Embryonic facial prominence (tissue), 1 donor: Measurements from ENCODE around the gene MTF1.

Experiments used
- DNase-seq: peaks from one replicate; pipeline ENCODE4 v3.0.0-alpha.2; 2016; ENCODE audit errors: extremely low spot score

Gene MTF1

DNA sequence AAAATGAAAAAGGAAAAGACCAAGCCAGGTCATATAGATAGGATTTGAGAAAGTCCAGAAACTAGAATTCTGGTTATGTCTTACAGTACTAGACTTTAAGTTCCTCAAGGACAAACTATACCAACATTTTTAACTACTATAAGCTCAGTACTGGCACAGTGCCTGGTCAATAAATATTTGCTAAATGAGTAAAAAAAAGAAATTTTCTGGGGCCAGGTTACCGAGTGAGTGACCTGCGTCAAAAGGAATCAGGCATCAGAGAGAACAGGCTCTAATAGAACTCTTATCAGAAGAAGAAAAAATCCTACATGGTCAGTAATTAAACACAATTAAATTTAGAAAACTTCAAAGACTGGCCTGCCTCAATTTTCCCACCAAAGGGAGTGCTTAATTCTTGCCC, 27.6 kb downstream of the MTF1 start:
- no peak for DNase-seq

DNA sequence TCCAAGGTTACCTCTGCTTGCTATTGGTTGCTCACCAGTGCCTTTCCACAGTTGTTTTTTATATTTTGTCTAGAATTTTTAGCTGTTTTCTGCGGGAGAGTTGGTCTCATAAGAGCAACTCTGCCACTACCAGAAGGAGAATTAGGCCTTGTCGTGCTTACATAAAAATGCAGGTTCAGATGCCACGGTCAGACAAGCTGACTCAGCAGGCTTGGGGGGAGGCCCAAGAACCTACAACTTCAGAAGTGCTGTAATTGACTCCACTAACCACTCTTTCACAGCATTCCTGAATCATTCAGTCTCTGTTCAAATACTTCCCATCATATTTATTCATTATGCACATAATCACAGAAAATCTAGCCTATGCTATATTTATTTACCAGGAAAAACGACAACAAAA, 28.3 kb downstream of the MTF1 start:
- no peak for DNase-seq

DNA sequence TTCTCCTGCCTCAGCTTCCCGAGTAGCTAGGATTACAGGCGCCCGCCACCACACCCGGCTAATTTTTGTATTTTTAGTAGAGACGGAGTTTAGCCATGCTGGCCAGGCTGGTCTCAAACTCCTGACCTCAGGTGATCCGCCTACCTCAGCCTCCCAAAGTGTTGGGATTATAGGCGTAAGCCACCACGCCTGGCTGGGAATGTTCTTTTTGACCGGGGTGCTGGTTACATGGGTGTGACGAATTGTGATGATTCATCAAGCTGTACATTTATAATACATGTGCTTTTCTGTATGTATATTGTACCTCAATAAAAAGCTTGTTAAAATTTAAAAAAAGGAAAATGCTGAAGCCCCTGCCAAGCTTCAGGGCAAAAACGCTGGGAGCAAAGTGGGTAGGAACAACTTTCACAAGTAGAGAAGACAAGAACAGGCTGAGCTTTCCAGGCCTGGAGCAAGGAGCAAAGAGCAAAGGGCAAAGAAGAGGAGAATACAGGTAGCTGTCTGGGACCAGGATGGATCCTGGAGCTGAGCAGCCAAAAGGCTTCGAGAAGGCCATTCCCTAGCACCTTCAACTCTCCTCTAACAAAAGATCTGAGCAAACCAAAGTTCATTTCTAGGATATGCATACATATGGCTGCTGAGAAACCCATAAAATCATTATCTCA, 30.9 kb downstream of the MTF1 start:
- no peak for DNase-seq

DNA sequence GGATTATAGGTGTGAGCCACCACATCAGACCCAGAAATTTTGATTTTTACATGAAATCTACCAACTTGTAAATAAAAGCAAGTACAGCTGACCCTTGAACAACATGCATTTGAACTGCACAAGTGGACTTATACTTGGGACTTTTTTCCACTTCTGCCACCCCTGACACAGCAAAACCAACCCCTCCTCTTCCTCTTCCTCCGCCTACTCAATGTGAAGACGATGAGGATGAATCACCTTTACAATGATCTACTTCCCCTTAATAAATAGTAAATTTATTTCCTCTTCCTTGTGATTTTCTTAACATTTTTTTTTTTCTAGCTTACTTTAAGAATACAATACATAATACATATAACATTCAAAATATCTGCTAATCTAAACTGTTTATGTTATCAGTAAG, 33.9 kb downstream of the MTF1 start:
- DNase-seq, result no peak

DNA sequence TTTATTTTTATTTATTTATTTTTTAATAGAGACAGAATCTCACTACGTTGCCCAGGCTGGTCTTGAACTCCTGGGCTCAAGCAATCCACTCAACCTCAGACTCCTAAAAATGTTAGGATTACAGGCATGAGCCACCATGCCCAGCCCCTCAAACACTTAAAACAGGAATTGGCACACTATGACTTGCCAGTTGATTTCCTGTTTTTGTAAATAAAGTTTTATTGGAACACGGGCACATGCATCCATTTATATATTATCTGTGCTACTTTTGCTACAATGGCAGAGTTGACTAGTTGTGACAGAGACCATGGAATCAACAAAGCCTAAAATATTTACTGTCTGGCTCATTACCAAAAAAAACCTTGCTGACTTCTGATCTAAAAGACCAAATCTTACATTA, 35.4 kb downstream of the MTF1 start:
- DNase-seq, result no peak

DNA sequence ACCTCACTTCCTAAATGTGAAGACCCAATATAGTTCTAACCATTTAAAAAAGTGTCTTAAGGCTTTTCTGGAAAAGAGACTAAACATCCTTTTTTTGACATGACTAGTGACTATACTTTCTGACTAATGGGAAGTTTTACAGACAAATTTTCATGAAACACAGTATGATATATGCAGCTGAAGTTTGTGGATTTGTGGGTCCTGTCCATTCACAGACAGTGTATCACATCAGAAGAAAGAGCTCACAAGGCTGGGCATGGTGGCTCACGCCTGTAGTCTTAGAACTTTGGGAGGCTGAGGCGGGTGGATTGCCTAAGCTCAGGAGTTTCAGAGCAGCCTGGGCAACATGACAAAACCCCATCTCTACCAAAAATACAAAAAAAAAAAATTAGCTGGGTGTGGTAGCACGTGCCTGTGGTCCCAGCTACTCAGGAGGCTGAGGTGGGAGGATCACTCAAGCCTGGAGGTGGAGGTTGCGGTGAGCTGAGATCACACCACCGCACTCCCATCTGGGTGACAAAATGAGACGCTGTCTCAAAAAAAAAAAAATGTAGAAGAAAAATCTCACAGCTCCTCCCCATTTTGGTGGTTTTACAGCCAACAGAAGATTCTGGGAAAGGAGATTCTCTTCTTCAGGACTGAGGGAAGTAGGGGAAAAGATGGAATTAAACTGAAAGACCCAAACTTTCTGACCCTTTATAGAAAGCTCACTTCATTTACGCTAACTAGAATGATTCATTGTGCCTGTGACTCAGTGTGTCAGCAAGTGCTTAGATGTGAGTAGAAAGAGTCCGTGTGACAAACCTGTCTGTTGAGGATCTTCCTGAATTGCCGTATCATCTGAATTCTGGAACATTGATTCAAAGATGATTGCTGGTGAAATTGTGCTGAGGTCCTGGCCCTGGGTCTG, 36.2 kb downstream of the MTF1 start:
- DNase-seq, result no peak

DNA sequence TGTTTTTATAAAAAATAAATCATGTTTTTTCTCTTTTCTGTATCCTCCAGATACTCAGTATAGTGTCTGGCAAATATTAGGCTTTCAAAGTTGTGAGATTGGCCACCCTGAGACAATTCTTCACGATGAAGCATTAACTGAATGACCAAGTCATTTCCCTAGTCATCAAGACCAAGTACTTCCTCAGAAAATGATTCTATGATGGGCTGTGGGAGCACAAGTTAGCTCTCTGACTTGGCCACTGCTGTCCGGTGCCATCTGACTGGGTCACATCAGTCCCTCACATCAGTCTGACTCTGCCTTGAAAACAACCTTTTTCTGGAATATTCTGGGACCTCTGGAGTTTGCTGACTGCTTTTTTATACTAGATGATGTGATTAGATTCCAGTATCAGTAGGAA, 37.9 kb downstream of the MTF1 start:
- DNase-seq, result no peak

DNA sequence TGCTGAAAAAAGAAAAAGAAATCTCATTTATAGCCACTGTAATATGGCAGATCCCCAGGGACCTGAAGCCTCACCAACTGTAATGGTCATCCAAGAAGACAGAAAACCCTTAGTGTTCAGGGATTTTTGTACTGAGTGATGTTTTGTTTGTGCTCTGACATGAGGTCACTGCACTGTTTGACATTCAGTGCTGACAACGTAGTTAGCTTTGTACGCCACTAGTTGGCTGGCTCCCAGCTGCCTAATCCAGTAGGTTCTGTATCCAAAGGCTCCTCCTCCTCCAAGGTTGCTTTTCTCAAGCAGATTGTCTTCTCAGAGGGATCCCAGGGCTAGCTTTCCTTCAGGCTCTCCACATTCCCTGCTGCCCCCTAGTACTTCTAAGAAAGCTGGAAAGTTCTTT, 41.9 kb downstream of the MTF1 start:
- DNase-seq, result no peak

DNA sequence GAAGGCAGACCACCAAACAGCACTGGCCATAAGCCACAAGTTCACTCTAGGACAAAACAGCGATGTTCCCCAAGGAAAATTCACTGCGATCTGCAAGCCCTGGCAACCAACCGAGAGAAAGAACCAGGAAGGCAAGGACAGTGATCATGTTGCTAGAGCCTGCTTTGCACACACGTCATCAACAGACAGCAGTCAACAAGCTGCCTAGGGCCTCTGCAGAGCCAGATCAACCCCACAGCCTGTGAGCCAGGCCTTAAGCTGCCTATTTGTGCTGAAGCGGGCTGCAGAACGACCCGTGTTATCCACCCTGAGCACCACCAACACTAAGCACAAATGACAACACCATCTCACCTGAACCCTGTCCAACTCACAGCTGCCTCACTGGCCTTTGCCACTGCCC, 45.1 kb downstream of the MTF1 start:
- DNase-seq, result no peak

DNA sequence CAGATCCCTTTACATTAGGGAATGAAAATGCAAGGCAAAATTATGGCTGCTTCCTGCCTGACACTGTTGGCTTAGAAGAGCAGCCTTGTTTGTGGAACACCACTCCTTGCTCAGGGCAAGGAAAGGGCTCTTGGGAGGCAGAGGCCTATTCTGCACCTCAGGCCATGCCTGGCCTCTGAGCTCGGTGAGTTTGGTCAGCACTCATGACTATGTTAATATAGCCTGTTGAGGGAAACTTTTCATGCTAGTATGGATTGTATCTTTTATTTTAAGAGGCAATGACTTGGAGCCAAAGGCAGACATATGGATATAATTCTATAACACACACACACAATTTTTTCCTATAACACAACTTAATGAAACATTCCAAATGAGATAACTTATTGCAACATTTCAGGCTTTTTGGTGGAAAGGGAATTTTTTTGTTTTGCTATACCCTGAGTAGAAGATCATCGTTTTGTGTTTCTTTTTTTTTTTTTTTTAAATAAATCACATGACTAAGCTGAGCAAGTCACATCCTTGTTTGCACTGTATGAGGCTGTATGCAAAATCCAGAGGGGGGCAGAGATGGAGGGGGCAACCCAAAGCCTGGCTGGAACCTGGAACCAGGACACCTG, 45.8 kb downstream of the MTF1 start:
- DNase-seq, result no peak

DNA sequence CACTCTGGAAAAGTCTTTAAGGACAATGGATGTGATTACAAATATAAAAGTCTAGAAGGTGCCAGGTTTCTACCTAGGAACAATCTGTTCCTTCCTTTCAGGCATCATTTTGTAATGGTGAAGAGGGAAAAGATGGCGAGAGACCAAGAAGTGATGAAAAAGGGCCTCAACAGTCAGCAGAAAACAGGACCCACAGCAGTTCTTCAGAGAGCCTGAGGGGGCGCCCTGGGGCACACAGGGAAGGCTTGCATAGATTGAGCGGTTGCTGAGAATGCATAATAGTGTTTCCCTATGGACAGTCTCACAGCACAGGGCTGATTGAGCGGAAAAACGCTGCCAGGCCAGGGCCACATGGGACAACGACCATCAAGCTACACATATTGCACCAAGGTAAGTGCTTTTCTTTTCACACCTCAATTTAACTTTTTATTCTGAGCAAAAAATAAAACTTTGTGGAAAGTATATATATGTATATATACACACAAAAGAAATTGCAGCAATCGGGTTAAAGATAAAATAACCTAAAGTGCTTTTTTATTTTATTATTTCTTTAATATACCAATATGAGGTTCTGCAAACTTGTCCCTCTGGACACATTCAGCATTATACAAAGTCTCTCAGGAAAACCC, 48.3 kb downstream of the MTF1 start:
- no peak for DNase-seq

DNA sequence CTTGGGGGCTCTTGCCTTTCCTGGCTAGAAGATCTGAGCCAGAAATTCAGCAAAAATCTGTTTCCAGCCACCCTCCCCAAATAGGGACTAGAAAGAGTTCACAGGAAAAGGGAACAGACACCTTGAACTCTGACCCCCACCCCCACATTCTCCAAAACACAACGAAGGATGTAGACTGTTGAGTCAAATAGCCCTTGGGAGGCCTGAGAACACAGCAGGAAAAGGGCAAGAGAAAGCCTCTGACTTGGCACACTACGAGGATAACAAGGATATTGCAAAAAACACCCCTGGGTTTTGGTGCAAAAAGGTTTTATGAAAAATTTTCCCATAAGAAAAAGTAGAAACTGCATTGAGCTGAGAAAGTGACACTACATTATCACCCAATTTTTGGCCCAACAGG, 49.5 kb downstream of the MTF1 start:
- DNase-seq, result no peak

DNA sequence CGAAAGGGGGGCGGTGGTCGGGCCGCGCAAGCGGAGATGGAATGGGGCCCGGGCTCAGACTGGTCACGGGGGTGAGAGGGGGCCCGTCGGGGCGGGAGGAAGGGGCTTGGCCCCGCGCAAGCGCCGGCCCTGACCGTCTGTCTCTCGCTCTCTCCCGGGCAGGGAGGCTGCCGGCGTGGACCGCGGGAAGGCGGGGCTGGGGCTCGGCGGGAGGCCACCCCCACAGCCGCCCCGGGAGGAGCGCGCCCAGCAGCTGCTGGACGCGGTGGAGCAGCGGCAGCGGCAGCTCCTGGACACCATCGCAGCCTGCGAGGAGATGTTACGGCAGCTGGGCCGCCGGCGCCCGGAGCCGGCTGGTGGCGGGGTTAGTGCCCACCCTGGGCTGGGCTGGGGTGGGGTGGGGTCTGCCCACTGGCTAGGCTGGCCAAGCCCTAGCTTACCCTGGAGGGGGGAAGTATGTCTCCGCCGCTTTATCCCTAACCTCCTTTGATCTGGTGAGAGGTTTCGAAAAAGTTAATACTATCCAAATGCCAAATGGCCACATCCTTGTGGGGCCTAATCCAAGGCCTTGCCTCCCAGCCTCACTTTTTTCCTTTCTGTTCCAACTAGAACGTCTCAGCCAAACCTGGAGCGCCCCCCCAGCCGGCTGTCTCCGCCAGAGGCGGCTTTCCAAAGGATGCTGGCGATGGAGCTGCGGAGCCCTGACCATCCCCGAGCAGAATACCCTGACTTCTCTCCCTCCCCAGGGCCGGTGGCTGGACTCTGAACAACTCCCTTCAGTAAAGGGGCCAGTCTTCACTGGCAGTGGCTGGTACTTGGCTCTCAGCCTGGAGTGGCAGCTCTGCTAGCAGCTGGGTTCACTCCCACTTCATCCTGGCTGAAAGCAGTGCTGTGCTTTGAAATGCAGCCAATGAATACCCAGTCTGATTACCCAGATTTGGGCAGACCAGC, 50.7 kb downstream of the MTF1 start:
- DNase-seq, result no peak

DNA sequence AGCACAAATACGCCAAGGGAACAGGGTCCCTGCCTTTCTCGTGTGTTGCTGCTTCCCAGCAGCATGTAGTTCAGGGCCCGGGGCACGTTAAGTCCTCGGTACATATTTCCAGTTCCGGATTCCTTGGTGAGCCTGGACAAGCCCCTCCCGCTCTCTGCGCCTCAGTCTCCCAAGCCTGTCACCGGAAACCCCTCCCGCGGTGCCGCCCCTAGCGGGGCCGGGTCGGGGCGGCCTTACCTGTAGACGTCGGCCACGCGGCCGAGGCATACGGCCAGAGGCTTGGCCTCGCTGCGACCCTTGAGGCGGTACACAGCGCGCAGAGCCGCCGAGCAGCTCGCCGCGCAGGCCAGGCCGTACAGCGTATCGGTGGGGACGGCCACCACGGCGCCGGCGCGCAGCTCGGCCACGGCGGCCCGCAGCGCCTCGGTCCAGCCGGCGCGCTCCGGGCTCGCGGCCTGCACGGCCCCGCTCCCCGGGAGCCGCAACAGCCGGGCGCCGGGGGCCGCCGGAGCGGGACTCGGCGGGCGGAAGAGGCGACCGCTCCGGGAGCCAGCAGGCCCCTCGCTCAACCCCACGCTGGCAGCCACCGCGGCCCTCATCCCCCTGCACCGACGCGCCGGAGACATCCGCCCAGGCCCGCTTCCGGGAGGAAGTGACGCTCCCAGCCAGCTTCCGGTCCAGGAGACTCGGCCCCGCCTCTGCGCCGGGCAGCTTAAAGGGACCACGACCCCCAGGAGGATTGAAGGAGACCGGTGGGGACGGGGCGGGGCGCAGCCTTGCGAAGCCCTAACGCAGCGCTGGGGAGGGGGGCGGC, 51.6 kb downstream of the MTF1 start, which contains the start of the genes C1orf122 and YRDC:
Gene C1orf122, plus strand, starts transcription at position 236 of the 814 bp plus-strand sequence. CDS start 615 bp downstream, outside the sequence.
Gene YRDC, minus strand, starts transcription at position 654 of the 814 bp plus-strand sequence. Its CDS starts 28 bp downstream, at position 626.
- peak; percentile 78 for DNase-seq

DNA sequence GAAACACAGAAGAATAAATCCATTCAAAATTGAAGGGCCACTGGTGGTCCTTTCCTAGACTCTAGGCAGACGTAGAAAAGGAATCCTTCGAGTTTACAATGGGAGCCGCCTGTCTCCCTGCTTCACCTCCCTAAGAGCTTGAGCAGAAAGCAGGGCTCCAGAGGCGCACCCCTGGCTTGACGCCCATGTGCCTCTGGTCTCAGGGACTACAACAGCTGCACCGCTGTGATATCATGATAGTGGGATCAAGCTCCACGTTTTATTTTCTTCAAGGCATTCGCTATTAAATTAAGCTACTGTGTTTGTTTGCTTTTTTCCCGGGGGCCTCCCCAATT, 52.2 kb downstream of the MTF1 start:
- DNase-seq, result no peak

DNA sequence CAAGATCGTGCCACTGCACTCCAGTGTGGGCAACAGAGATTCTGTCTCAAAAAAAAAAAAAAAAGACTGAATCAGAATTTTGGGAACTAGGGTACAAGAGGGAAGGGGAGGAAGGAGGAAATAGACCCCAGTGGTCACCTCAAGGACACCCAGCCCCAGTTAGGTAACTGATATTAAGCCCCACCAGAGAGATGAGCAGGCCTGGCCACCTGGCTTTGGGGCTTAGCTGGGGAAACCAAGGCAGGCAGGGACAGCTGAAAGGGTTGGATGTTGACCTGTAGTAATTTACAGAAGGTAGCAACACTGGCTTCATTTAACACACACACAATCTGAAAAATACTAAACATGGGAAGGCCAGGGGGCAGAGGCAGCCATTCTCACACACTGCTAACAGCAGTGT, 57.0 kb downstream of the MTF1 start:
- no peak for DNase-seq

DNA sequence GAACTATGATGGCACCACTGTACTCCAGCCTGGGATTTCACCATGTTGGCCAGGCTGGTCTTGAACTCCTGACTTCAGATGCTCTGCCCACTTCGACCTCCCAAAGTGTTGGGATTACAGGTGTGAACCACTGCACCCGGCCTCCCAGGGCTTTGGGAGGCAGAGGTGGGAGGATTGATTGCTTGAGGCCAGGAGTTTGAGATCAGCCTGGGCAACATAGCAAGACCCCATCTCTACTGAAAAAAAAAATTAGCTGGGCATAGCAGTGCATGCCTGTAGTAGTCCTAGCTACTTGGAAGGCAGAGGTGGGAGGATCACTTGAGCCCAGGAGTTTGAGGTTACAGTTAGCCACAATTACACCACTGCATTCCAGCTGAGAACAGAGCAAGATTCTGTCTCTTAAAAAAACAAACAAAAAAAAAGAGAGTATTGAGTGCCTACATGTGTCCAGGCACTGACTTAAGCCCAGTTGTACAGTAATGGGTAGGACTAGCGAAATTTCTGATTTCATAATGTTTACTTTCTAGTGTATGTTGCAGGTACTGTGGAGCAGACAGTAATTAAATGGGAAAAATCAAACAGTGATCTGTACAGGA, 61.5 kb downstream of the MTF1 start:
- DNase-seq, result no peak

DNA sequence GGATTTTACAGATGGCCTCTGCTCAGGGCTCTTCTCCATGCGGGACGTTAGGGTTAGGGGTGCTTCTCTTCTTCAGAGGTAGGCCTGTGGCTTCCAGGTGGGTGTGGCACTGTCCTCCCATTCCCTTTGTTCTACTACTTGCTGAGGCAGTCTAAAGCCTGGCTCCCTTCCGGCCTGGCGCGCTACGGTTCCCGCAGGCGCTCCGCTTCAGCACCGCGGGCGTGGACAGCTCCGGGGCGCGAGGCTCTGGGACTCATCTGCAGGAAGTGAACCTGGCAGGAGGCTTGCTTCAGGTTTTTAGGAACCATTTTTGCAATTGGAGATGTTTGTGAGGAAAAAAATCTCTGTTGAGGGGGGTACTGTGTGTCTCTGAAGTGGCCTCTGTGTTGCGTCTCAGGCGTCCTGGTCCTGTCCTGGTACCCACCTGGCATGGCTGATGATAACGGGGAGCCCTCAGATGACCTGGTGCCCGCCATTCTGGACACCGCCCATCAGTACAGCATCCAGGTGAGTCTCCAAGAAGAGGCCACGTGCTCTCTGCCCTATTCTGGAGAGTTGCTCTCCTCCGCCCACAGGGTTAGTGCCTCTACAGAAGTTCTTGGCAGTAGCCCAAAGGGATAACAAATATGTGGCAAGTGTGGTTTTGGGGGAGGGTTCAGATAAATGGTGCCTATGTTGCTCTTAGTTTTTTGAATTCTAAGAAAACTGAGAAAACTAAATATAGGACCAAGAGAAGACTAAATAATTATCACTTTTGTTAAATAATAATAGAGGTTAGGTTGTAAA, 63.9 kb downstream of the MTF1 start:
- DNase-seq, result no peak
